Activated B cell treated with CpG ODN at 0.5 μM for 24 hours (primary cell): ENCODE results near the gene SERPINA1. TPM values are rescaled to one million over a fixed set of nuclear protein-coding genes. Genes with fewer than 3 reads are reported as not detected.

ENCODE experiments used
- ATAC-seq: fragments of 200-7000 bp; cut with Tn5 transposase; one replicate; pipeline ENCODE4 v1.10.0; 2021; ENCODE audit warnings: low read depth, mild to moderate bottlenecking, moderate library complexity
- CTCF ChIA-PET: fragments of 350-600 bp; sonication (Branson Sonifier 250); formaldehyde crosslinking; loops from one replicate; lab custom pipeline; 2021; ENCODE audit warnings: antibody characterized with exemption; lab: Charles Lee
- POLR2A ChIA-PET: fragments of 350-600 bp; sonication (Branson Sonifier 250); formaldehyde crosslinking; loops from one replicate; lab custom pipeline; 2021; ENCODE audit warnings: antibody characterized with exemption; lab: Charles Lee
- DNase-seq: peaks from one replicate; pipeline ENCODE4 v3.0.0; 2022
- H3K27ac Mint-ChIP-seq: one replicate; pipeline ENCODE4 v1.8.0; 2020; ENCODE audit warnings: mixed read lengths
- H3K27me3 Mint-ChIP-seq: one replicate; pipeline ENCODE4 v1.8.0; 2021; ENCODE audit warnings: mixed read lengths
- H3K36me3 Mint-ChIP-seq: one replicate; pipeline ENCODE4 v1.8.0; 2021; ENCODE audit warnings: low read depth, mixed read lengths
- H3K4me1 Mint-ChIP-seq: one replicate; pipeline ENCODE4 v1.8.0; 2021; ENCODE audit warnings: mixed read lengths
- H3K4me3 Mint-ChIP-seq: one replicate; pipeline ENCODE4 v1.8.0; 2020; ENCODE audit warnings: mild to moderate bottlenecking, mixed read lengths
- H3K9me3 Mint-ChIP-seq: one replicate; pipeline ENCODE4 v1.8.0; 2020; ENCODE audit warnings: mixed read lengths
- intact Hi-C: fragments of 100-400 bp; cut with micrococcal nuclease; formaldehyde crosslinking; loops from one replicate; pipeline ENCODE4 v1.15.1; 2024
- total RNA-seq: library from RNA; stranded (reverse); gene quantifications from 2 replicates; pipeline ENCODE4 v1.2.3, GENCODE V29; 2022
- TF ChIP-seq, protein P1 (sequence below): fragments of 200-600 bp; IDR thresholded peaks from one replicate; pipeline ENCODE4 v1.8.0; 2022; ENCODE audit warnings: antibody characterized with exemption, mild to moderate bottlenecking

Gene SERPINA1
- total RNA-seq, 1 donor from 2014 or later = 0.31 TPM

- ATAC-seq (no peak), DNase-seq (no peak)
- no peaks in the 10 kb centered on the region for H3K36me3 Mint-ChIP-seq
- ChIA-PET CTCF (interaction anchor here (1.8 kb wide), 1 partner anchor 78 kb away, joined by 4 read pairs; no protein-coding TSS in a partner anchor), POLR2A (no interaction called here)
- H3K9me3 Mint-ChIP-seq = peaks cover 9% of the 10 kb centered on the region
- TF ChIP-seq, protein P1, sequence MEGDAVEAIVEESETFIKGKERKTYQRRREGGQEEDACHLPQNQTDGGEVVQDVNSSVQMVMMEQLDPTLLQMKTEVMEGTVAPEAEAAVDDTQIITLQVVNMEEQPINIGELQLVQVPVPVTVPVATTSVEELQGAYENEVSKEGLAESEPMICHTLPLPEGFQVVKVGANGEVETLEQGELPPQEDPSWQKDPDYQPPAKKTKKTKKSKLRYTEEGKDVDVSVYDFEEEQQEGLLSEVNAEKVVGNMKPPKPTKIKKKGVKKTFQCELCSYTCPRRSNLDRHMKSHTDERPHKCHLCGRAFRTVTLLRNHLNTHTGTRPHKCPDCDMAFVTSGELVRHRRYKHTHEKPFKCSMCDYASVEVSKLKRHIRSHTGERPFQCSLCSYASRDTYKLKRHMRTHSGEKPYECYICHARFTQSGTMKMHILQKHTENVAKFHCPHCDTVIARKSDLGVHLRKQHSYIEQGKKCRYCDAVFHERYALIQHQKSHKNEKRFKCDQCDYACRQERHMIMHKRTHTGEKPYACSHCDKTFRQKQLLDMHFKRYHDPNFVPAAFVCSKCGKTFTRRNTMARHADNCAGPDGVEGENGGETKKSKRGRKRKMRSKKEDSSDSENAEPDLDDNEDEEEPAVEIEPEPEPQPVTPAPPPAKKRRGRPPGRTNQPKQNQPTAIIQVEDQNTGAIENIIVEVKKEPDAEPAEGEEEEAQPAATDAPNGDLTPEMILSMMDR = no peak
- H3K4me1 Mint-ChIP-seq = no peaks in the 10 kb centered on the region
- peaks cover 4% of the 10 kb centered on the region for H3K27me3 Mint-ChIP-seq
- no peak overlapping the region for H3K27ac Mint-ChIP-seq
- H3K4me3 Mint-ChIP-seq = no peak overlapping the region
- intact Hi-C loops = no loop called here
Observed at GRCh38 chr14:94408546-94409095, 20.2 kb upstream of the SERPINA1 start.

GRCh38 chr14:94407906-94408305 is 19.5 kb upstream of the SERPINA1 start:
- POLR2A ChIA-PET = no interaction called here
- CTCF ChIA-PET = interaction anchor here (1.8 kb wide), 1 partner anchor 78 kb away, joined by 4 read pairs; no protein-coding TSS in a partner anchor
- H3K9me3 Mint-ChIP-seq = peaks cover 9% of the 10 kb centered on the region
- intact Hi-C loops = no loop called here
- DNase-seq (no peak), ATAC-seq (no peak)
- H3K36me3 Mint-ChIP-seq = no peaks in the 10 kb centered on the region
- no peaks in the 10 kb centered on the region for H3K4me1 Mint-ChIP-seq
- peaks cover 4% of the 10 kb centered on the region for H3K27me3 Mint-ChIP-seq
- no peak overlapping the region for H3K4me3 Mint-ChIP-seq
- H3K27ac Mint-ChIP-seq = no peak overlapping the region
- TF ChIP-seq, protein P1 = no peak

DNA sequence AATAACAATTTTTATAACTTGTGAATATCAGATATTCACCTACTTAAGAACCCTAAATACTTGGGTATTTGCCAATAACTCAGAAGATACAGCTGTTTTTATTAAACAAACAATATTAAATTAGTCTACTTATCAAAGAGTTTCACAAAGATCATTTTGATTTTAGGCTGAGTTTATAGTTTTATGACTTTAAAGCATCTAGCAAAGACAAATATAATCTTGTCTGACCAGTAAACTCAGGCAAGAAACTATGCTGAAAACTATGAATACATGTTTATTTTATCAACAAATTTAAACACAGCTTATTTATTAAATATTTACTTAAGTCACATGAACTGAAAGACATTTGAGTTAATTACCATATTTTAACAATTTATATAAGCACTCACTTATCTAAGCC is 18.5 kb upstream of the SERPINA1 start:
- DNase-seq = no peak
- no peak for ATAC-seq
- CTCF ChIA-PET = interaction anchor here (1.8 kb wide), 1 partner anchor 79 kb away, joined by 4 read pairs; no protein-coding TSS in a partner anchor
- no peaks in the 10 kb centered on the region for H3K36me3 Mint-ChIP-seq
- H3K27ac Mint-ChIP-seq = no peak overlapping the region
- H3K9me3 Mint-ChIP-seq = peaks cover 9% of the 10 kb centered on the region
- TF ChIP-seq, protein P1 = no peak
- H3K27me3 Mint-ChIP-seq = peaks cover 4% of the 10 kb centered on the region
- no peaks in the 10 kb centered on the region for H3K4me1 Mint-ChIP-seq
- H3K4me3 Mint-ChIP-seq = no peak overlapping the region
- POLR2A ChIA-PET = no interaction called here
- intact Hi-C loops = no loop called here

DNA sequence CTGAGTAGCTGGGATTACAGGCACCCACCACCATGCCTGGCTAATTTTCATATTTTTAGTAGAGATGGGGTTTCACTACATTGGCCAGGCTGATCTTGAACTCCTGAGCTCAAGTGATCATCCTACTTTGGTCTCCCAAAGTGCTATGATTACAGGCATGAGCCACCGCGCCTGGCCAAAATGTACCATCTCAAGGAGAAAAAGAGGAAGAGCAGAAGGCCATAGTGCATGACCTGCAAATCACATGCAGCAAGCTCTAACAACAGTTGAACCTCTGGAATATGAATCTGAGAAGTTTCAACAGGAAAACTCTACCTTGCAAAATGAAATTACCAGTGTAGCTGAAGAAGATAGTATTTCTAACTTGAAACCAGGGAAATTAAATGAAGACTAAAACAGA is 17.1 kb upstream of the SERPINA1 start:
- Mint-ChIP-seq H3K36me3 (no peaks in the 10 kb centered on the region), H3K27me3 (no peaks in the 10 kb centered on the region), H3K4me3 (no peak overlapping the region), H3K4me1 (no peaks in the 10 kb centered on the region), H3K27ac (no peak overlapping the region), H3K9me3 (peaks cover 9% of the 10 kb centered on the region)
- DNase-seq = no peak
- TF ChIP-seq, protein P1 = no peak
- intact Hi-C loops = no loop called here
- no peak for ATAC-seq
- ChIA-PET CTCF (no interaction called here), POLR2A (no interaction called here)

- TF ChIP-seq, protein P1 = no peak
- Mint-ChIP-seq H3K27me3 (no peaks in the 10 kb centered on the region), H3K36me3 (no peaks in the 10 kb centered on the region), H3K4me3 (no peak overlapping the region), H3K4me1 (no peaks in the 10 kb centered on the region), H3K9me3 (peaks cover 9% of the 10 kb centered on the region), H3K27ac (no peak overlapping the region)
- no peak for DNase-seq
- intact Hi-C loops = no loop called here
- POLR2A ChIA-PET = no interaction called here
- CTCF ChIA-PET = no interaction called here
- ATAC-seq = no peak
Observed at GRCh38 chr14:94404561-94404960, 16.2 kb upstream of the SERPINA1 start.
